Fibroblast of peridontal ligament (primary cell): Measurements from ENCODE around the gene IRF6.

Experiments used
- DNase-seq: peaks from one replicate; pipeline ENCODE4 v3.0.0-alpha.2; 2010; ENCODE audit errors: extremely low read depth

Gene IRF6

DNA sequence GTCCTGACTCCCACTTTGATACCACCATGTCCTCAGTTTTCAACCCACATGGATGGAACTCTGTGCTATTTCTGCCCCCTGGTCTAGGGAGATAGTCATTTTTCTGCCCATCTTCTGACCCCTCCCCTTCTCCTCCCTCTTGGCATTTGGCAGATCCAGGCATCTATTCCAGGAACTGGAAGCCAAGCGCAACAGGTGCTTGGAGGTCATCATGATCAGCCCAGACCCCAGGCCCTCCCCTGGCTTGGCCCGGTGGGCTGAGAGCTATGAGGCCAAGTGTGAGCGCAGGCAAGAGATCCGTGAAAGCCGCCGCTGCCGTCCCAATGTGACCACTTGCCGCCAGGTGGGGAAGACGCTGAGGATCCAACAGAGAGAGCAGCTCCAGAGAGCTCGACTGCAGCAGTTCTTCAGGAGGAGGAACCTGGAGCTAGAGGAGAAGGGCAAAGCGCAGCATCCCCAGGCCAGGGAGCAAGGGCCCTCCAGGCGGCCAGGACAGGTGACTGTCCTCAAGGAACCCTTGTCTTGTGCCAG, 46.0 kb downstream of the IRF6 start:
- no peak for DNase-seq

DNA sequence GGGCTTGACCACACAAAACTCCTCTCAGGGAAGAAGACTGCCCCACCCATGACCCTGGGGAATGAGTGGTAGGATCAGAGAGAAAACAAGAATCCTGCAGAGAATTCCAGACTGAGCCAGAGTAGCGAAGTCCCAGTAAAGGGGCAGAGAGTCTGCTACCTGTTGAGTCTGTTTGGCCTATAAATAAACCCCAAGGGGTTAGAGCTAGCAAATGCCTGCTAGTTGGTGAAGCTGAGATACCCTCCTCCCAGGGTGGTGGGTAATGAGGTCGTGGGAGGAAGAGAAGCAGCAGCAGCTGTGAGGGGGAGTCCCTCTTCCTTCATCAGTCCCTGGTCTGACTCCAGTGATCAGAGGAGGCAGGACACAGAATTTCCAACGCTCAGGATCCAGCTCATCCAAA, 47.5 kb downstream of the IRF6 start:
- DNase-seq = no peak

DNA sequence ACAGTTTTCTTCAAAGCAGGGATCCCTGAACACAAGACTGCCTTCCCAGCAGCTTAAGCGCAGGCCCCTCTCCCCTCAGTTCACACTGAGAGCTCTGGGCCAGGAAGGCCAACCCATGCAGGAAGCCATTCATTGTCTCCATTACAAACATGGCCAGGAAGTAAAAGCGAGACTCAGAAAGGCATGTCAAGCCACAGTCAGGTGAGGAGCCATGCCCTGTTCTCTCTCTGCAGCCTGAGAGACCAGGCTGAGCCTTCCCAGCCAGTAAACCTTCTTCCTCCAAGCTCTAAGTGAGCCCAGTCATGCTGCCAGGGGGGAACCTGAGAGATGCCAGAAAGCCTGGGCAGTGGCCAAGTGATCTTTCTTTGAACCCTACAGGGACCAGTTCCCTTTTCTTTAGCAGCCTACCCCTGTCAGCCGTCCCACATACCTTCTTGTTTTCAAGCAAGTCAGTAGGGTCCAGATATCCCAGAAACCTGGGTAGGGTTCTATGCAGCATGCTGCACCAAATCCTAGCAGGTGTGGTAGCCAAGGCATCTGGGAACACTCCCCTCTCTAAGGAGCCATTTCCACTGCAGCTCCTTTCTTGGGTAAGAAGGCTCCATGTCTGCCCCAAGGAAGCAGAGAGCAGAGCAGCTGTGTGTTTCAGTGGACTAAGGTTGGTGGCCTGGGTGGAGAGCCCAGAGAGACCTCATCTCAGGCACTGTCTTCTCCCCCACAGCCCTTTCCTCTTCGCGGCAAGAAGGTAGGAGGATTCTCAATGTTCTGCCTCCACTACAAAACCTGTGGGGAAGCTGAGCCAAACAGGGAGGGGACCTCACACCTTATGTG, 49.1 kb downstream of the IRF6 start:
- no peak for DNase-seq

DNA sequence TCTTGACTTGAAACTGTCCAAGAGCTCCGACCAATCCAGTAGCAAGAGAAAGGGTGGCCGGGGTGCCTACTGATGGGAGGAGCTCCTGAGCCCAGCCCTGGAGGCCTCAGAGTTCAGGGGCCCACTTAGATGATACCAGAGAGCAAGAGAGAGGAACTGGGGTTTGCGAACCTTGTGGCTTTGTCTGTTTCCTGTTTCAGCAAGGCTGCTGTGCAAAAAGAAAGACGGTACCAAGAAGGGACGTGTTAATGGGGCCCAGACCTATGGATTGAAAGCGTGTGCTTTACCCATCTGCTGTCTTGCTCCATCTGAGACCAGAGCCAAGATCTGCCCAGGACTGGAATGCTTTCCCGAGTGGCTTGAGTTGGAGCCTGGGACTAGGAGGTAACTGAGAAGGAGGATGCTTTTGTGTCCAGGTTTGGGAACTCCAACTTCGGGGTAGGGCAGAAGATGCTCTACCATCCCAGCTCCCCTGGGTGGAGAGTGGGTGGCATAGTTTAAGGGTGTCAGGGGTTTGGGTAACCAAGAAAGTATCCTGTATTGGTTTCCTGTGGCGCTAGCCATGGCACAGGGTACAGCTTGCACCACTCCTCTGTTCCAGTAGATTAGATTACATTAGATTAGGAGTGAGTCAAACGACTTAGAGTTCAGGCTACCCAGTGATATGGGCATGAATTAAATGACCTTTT, 49.9 kb downstream of the IRF6 start, which contains the start of gene TRAF3IP3:
Gene TRAF3IP3 (plus strand): TSS at position 128 of the 689 bp plus-strand sequence. CDS start 3,987 bp downstream, outside the sequence.
- no peak for DNase-seq

DNA sequence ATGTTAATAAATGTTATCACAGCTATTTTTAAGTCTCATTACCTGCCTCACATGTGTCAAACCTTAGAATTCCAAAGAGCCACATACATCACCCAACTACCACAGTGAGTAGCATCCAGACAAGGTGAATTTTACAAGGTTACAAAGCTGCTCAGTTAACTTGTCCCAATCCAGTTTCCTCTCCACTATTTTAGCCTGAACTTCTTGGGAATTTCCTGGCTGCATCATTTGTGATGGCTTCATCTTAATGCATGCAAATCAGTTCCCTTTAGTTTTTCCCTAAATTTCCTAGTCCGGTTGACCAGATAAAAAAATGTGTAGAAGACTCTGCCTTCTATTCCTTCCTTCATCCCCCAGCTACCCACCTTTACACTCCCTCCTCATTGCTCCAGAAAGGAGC, 50.7 kb downstream of the IRF6 start:
- DNase-seq = no peak

DNA sequence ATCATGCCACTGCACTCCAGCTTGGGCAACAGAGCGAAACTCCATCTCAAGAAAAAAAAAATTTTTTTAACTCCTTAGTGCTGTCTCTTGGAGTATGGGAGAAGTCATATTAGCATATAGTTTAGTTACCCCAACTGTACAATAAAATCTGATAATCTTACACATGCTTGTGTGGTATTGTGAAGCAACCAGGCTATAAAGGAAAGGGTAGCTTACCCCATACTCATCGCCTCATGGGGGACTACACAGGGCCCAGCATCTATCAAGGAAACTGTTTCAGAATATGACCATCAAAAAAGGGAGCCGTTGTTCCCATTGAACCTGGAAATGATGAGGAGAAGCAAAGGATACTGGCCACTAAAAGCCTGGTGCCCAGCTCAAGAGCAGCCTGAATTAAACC, 53.1 kb downstream of the IRF6 start:
- DNase-seq = no peak

DNA sequence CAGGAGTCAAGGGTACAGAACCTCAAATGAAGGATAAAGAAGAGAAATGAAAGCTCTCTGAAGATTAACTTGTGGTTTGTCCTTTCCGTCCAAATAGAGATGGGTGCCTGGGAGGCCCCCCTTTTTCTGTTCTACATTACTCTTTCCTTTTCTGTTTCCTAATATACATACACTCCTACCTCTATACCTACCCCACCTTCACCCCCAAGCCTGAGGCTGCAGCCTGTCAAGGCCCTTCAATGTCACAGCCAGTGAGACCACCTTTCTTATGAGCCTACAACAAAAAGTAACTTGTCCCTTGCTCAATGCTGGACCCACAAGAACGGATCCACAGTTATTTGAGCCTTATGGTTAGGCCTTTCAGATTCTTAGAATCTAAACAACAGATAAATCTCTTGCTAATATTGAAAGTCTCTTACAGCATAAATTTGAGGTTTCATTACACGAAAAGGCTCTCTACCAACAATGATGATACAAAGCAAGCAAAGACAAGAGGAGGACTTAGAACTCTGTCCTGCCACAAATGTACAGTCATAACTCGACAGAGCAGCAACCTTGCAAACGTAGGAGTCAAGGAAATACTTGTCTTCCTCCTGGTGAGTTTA, 54.2 kb downstream of the IRF6 start:
- no peak for DNase-seq

DNA sequence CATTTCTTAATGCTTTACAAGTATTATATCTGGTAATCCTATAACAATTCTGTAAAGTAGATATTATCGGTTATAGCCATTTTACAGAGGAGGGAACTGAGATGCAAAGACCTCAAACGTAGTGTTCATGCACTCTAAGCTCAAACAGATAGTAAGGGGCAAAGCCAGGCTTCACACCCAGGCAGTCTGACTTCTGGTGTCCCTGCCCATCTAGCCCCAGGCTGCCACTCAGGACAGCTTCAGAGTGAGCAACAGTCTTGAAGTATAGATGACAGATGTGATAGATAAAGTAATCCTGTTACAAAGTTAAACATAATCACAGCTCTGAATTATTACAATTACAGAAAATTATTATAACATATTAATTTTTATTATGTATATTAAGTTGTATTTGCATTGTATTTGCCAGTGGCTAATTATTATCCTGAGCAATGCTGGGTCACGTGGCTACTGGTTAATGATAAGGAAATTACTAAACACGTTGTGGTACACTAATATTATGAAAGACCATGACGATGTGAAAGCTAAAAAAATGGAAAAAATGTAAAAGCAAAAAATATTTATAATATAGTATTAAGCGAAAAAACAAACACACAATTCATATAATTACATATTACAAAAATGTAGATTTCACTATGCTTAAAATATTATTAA, 56.1 kb downstream of the IRF6 start:
- DNase-seq = no peak

DNA sequence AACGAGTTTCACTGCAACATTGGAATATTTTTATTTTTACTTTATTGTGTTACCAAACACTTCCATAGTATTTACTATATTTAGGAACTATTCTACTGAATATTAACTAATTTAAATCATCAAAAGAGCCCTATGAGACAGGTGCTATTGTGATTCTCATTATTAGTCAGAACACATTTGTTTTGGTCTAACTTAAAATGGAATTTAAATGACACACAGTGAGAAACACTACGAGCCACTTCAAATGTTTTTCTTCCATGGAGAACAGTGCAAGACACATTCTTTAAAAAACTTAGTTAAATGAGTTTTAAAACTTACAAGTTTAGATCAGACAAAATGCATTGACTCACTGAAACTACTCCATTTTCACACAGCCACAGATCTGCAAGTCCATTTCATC, 56.7 kb downstream of the IRF6 start:
- DNase-seq = no peak

DNA sequence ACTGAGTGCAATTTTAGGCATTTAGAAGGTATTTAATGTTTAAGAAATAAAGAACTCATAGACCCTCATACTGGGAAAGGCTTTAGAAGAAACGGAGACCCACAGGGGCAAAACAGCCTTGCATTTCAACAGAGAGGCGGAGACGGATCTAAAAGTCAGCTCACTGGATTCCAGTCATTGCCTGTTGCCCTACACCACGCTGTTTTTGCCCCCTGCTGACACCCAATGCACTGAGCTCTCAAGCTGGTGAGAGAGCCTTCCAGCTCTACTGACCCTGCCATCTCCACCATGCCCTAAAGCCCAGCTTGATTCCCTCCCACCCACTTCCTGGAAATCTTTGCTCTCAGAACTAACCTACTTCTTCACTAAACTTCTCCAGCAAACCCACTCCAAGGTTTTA, 57.3 kb downstream of the IRF6 start:
- DNase-seq = no peak

DNA sequence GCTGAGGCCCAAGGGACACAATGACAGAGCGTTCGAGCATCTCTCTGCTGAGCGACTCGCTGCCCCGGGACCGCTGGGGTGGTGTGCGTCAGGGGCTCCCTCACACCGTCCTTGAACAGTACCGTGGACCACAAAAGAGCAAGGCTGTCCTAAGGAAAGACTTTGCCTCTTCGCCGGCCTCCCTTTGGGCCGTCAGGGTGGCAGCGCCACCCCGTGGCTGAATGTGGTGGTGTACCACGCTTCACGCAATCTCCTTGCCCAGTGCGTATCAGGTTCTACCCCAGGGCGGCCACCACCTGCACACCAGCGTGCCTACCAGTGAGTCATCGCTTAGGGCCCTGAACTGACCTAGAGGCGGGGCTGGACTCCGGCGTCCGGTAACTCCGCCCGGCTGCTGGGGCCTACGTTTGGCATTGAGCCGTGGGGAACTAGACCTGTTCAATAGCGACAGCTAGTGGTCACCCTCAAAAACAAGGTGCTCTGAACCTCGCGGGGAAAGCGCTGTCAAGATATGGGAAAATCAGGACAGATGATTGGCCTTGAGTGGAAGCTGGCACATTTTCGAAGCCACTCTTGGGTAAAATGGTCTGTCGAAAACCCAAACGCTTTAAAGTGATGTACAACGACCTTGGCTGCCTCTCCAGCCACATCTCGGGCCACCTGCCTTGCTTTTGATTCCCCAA, 58.2 kb downstream of the IRF6 start:
- peak; percentile 77 for DNase-seq

DNA sequence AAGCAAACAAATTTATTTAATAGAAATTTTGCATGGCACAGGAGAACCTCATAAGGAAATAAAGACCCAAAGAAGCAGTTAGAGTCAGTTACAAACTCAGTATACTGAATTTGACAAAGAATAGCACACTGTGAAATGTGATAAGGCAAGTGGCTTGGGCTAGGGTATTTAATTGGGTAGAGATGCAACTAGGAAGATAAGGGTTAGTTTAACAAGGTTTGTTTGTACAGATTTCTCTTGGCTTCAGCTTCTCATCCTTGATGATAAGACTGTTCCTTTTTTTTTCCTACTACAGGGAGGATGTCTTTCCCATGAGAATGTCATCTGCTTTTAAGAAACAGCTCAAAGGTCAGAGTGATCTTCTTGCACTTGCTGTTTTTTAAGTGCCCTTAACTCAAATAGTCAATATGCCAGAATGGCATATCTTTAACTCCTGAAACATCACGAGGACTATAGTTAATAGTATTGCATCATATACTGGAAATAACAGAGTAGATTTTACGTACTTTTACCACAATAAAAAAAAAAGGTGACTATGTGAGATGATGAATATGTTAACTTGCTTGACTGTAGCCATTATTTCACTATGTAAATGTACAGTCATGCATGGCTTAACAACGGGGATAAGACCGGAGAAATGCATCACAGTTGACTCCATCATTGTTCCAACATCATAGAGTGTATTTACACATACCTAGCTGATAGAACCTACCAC, 59.3 kb downstream of the IRF6 start:
- DNase-seq = no peak

DNA sequence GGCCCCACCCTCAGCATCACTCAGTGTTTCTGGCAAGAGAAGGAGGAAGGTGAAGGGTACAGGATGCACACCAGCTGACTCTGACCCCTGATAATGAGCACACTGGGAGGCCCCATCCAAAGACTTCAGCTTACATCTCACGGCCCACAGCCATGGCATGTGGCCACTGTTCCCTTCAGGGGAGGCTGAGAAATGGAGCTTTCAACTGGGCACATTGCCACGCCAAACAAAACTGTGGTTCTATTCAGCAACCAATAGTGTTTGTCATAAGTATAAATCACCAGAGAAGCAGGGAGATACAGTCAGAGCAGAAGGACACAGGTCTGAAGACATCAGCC, 62.8 kb downstream of the IRF6 start:
- DNase-seq = peak; percentile 73

DNA sequence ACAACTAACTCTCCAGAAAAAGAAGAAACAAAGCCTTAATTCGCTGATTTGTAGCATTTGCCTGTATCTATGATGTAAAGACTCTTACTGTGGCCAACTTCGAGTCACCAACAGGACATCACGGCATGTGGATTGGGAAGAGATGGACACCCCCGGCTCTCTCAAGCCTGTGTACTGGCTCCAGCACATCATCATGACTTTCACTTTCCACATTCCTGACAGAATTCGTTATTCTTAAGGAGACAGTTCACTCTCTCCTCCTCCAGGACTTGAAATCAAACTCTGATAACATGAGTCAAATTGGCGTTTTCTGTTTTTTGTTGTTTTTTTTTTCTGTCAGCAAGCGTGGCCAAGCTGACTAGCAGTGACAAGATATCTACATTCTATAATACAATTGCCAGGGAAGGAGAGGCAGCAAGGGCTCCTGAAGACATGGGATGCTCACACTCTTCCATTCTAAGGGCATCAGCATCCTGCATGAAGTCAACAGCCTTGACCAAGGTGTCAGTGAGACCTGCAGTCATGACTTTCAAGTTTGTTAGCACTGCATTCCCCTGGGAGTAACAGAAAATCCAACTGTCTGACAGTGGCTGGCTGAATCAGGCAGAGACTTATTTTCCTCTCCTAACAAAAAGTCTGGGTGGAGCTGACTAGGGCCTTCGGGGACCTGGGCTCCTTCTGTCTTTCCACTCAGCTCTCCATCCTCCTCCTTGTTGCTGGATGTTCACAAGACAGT, 63.4 kb downstream of the IRF6 start:
- DNase-seq = peak; percentile 79

DNA sequence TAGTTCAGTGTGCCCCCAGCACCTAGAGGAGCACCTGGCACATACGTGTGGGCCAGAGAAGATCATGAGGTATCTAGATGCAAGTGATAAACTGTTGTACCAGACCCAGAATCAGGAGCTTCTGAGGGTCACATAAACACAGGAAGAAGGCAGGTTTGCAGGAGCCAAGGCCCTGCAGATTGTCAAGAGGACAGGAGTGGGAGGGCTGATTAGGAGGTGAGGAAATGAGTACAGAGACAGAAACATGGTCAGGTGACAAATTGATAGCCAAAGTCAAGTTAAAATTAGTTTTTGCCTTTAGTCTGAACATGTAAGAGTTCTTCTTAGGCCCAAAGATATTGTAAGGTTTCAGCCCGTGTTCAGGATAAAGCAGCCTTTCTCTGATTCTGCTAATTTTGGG, 64.1 kb downstream of the IRF6 start:
- DNase-seq = no peak

DNA sequence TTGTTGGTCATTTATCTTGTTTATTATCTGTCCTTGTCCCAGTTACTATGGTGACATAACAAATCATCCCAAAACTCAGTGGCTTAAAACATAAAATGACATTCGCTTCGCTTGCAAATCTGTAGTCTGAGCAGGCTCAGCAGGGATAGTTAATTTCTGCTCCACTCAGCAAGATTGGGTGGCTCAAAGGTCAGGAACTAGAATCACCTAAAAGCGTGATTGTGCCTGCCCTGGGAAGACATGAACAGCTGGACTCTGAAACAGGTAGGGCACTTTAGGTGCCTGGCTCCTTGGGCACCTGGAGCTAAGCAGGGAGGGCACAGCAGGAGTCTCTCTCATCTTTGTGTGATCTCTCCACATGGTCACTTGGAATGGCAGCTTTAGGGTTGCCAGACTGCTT, 64.7 kb downstream of the IRF6 start:
- DNase-seq = no peak

DNA sequence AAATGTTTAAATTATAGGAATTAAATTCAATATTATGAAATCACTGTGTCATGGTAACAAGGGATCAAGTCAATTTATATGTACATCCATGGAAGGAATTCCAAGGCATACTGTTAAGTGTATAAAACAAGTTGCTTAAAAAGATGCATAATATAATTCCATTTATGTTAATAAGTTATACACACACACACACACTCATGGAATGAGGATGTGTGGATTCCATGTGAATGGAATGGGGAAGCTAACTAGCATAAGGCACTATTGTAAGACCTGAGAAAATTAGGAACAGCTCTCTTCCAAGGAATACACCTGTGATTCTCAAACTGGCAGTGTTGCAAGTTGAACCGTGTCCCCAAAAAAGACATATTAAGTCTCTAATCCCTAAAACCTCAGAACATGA, 67.7 kb downstream of the IRF6 start:
- no peak for DNase-seq

DNA sequence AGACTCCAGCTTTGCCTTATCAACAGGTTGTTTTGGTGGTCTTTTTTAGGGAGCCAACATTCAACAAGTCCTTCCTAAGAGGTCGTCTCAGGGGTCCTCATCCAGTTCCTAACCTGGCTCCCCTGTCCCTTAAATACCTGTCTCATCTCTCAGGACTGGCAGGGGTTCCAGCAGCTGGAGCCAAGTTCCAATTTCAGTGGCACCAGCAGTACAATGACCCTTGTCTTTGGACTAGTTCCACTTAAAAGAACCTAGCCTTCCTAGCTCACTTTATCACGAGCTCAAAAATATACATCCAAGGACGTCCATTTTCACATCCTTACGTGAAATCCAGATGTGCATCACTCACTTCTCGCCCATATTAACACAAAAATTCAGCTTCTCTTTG, 68.8 kb downstream of the IRF6 start:
- DNase-seq = no peak

DNA sequence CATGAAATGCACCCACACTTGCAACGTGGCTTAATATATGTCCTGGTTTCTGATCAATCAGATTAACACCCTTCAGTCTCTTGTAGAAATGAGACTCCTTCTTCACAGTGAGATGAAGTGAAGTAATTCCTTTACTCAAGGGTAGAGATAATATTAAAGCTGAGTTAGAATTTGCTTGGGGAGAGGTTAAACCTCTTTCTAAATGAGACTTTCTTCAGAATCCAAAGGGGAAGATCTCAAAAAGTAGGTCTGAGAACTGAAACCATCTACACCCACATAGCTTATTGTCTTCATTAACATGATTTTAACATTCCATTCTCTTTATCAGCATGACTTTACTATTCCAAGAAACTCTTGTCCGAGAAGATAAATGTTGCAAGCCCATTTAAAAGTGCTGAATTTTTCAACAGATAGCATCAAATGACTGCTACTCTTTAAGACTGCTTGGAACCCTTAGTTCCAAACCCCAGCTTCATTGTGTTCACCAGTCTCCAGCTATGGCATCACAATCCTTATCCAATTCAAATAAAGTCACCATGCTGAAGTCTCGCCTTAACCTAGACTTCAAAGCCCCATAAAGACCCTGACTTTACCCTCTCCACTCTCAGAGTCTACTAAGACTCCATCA, 69.3 kb downstream of the IRF6 start:
- no peak for DNase-seq
